ENCODE measurements around the gene AZU1. TPM values are rescaled to one million over a fixed set of nuclear protein-coding genes. Genes with fewer than 3 reads are reported as not detected.

AZU1 gene, protein sequence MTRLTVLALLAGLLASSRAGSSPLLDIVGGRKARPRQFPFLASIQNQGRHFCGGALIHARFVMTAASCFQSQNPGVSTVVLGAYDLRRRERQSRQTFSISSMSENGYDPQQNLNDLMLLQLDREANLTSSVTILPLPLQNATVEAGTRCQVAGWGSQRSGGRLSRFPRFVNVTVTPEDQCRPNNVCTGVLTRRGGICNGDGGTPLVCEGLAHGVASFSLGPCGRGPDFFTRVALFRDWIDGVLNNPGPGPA
- total RNA-seq (2014; rRNA removed; shearing (Covaris generic)) (not detected in 2 replicates), polyA plus RNA-seq (2016; fragmentation: Nextera tagmentation; extraction: Ambion mirVana) (not detected in 2 replicates)

DNA sequence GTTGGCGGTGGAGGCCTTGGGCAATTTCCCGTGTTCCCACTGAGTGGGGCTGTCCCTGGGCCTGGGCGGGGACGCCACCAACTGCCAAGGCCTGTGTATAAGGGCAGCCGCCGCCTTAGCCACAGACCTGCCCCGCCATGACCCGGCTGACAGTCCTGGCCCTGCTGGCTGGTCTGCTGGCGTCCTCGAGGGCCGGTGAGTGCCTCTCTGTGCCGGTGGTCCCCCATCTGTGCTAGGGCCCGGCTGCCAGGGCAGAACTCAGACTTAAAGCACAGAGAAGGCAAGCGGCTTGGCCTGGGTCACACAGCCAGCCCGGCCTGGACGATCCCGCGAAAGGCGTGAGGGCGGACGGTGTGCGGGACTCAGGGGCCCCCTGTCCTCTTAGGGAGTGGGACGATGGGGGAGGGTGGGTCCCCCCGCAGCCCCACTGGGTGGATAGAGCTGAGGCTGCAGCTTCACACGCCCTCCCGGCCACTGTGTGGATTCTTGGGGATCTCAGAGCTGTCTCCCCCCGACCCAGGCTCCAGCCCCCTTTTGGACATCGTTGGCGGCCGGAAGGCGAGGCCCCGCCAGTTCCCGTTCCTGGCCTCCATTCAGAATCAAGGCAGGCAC lies at the start of gene AZU1:
Gene AZU1, plus strand, starts transcription at position 128 of the 612 bp plus-strand sequence. Its CDS starts 10 bp downstream, at position 138.
- WGBS, 2 experiments (ENCODE audit: low coverage in 1 of 2, low lambda C conversion rate in 2 of 2, missing lambda C conversion rate in 2 of 2) = 40 to 44% methylated on average over 30 to 32 of the region's 33 CpGs
- no peaks in the 10 kb centered on the region for H3K36me3 ChIP-seq (ENCODE audit: low read depth)
- no peaks in the 10 kb centered on the region for H3K9me3 ChIP-seq (ENCODE audit: low read depth)
- H3K4me1 ChIP-seq (ENCODE audit: insufficient read depth) = no peaks in the 10 kb centered on the region
- H3K4me3 ChIP-seq = no peak within 1 kb of the TSS
- no peaks in the 10 kb centered on the region for H3K79me2 ChIP-seq (ENCODE audit: insufficient read depth)
- in situ Hi-C loops (cut with MboI) = no loop called here
- no peaks in the 10 kb centered on the region for H3K9me2 ChIP-seq (ENCODE audit: insufficient read depth)
- no peak for DNase-seq
- H3K9ac ChIP-seq = no peak within 1 kb of the TSS
- H3K27me3 ChIP-seq (replicated peaks; ENCODE audit: insufficient read depth) = no peaks in the 10 kb centered on the region; the same call in 1 of the 2 replicates
- H3F3A ChIP-seq (ENCODE audit: insufficient read depth) = no peaks in the 10 kb centered on the region
- TF ChIP-seq EZH2 (IDR thresholded peaks at IDR 0.05; ENCODE audit: insufficient read depth, poor library complexity, severe bottlenecking) (no peak), EZH2phosphoT487 (IDR thresholded peaks at IDR 0.05; ENCODE audit: insufficient read depth, low read depth) (no peak)
- H3K4me2 ChIP-seq (ENCODE audit: unreplicated experiment) = no peak within 1 kb of the TSS
- H4K20me1 ChIP-seq (ENCODE audit: insufficient read depth) = no peaks in the 10 kb centered on the region
- no peak within 1 kb of the TSS for H3K27ac ChIP-seq
- H2AFZ ChIP-seq = no peak within 1 kb of the TSS

- H2AFZ ChIP-seq = peak overlapping the region; percentile 79
- in situ Hi-C loops (cut with MboI) = loop anchor here (10.0 kb wide), 1 partner anchor 206 kb away; the partner anchor contains the start of gene WDR18
- H3K4me2 ChIP-seq (ENCODE audit: unreplicated experiment) = peak overlapping the region; percentile 29
Measured at GRCh38 chr19:778910-779653, 48.6 kb upstream of the AZU1 start.

DNA sequence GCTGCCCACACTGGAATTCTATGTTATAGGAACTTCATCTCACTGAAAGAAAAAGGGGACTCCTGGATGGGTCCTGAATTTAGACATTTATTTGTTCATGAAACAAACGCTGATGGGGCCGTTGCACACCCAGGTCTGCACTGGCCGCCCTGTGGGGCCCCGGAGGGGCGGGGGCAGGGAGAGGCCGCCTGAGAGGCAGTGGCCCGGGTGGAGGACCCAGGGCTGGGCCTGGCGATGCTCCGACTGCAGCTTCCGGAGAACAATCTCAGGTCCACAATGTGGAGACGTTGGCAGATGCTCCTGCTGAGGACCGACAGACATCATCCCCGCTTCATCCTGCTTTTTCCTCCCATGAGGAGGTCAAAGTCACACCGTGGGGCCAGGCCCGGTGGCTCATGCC lies 46.7 kb upstream of the AZU1 start:
- peaks cover 17% of the 10 kb centered on the region for H3K4me1 ChIP-seq (ENCODE audit: insufficient read depth)
- no peak overlapping the region for H2AFZ ChIP-seq
- TF ChIP-seq EZH2phosphoT487 (IDR thresholded peaks at IDR 0.05; ENCODE audit: insufficient read depth, low read depth) = no peak
- TF ChIP-seq EZH2 (IDR thresholded peaks at IDR 0.05; ENCODE audit: insufficient read depth, poor library complexity, severe bottlenecking) = no peak
- no peaks in the 10 kb centered on the region for H3K9me2 ChIP-seq (ENCODE audit: insufficient read depth)
- no peak overlapping the region for H3K4me3 ChIP-seq
- no peaks in the 10 kb centered on the region for H3K36me3 ChIP-seq (ENCODE audit: low read depth)
- no peak overlapping the region for H3K9ac ChIP-seq
- H3K9me3 ChIP-seq (ENCODE audit: low read depth) = no peaks in the 10 kb centered on the region
- no peaks in the 10 kb centered on the region for H3F3A ChIP-seq (ENCODE audit: insufficient read depth)
- no peaks in the 10 kb centered on the region for H4K20me1 ChIP-seq (ENCODE audit: insufficient read depth)
- H3K79me2 ChIP-seq (ENCODE audit: insufficient read depth) = no peaks in the 10 kb centered on the region
- no peak overlapping the region for H3K4me2 ChIP-seq (ENCODE audit: unreplicated experiment)
- no peaks in the 10 kb centered on the region for H3K27me3 ChIP-seq (replicated peaks; ENCODE audit: insufficient read depth)
- no peak overlapping the region for H3K27ac ChIP-seq
- in situ Hi-C loops (cut with MboI) = no loop called here
- DNase-seq = no peak
- WGBS, 2 experiments (ENCODE audit: low coverage in 1 of 2, low lambda C conversion rate in 2 of 2, missing lambda C conversion rate in 2 of 2) = 92 to 94% methylated on average over 15 of the region's 15 CpGs

More at GRCh38 chr19:778910-779653, 48.6 kb upstream of the AZU1 start:
- 19 to 21% methylated on average over 35 to 36 of the region's 36 CpGs for WGBS, 2 experiments (ENCODE audit: low coverage in 1 of 2, low lambda C conversion rate in 2 of 2, missing lambda C conversion rate in 2 of 2)
- Histone ChIP-seq H4K20me1 (ENCODE audit: insufficient read depth) (no peaks in the 10 kb centered on the region), H3K9me2 (ENCODE audit: insufficient read depth) (no peaks in the 10 kb centered on the region), H3K36me3 (ENCODE audit: low read depth) (no peaks in the 10 kb centered on the region), H3K4me1 (ENCODE audit: insufficient read depth) (peaks cover 17% of the 10 kb centered on the region), H3K9me3 (ENCODE audit: low read depth) (no peaks in the 10 kb centered on the region), H3K79me2 (ENCODE audit: insufficient read depth) (no peaks in the 10 kb centered on the region), H3F3A (ENCODE audit: insufficient read depth) (no peaks in the 10 kb centered on the region), H3K4me3 (no peak overlapping the region), H3K27me3 (replicated peaks; ENCODE audit: insufficient read depth) (no peaks in the 10 kb centered on the region), H3K27ac (peak overlapping the region; percentile 72), H3K9ac (peak overlapping the region; percentile 71)
- DNase-seq = peak; percentile 96
- TF ChIP-seq EZH2 (IDR thresholded peaks at IDR 0.05; ENCODE audit: insufficient read depth, poor library complexity, severe bottlenecking) = no peak
- no peak for TF ChIP-seq EZH2phosphoT487 (IDR thresholded peaks at IDR 0.05; ENCODE audit: insufficient read depth, low read depth)

- Histone ChIP-seq H3K4me1 (ENCODE audit: insufficient read depth) (peaks cover 17% of the 10 kb centered on the region), H3K9ac (peak overlapping the region; percentile 28; the same call in 1 of the 2 replicates), H3K36me3 (ENCODE audit: low read depth) (no peaks in the 10 kb centered on the region), H4K20me1 (ENCODE audit: insufficient read depth) (no peaks in the 10 kb centered on the region), H3K9me3 (ENCODE audit: low read depth) (no peaks in the 10 kb centered on the region), H3K4me2 (ENCODE audit: unreplicated experiment) (peak overlapping the region; percentile 71), H3F3A (ENCODE audit: insufficient read depth) (no peaks in the 10 kb centered on the region), H3K4me3 (no peak overlapping the region; the same call in 1 of the 2 replicates), H2AFZ (peak overlapping the region; percentile 78), H3K9me2 (ENCODE audit: insufficient read depth) (no peaks in the 10 kb centered on the region), H3K27me3 (replicated peaks; ENCODE audit: insufficient read depth) (no peaks in the 10 kb centered on the region), H3K79me2 (ENCODE audit: insufficient read depth) (no peaks in the 10 kb centered on the region), H3K27ac (no peak overlapping the region)
- in situ Hi-C loops (cut with MboI) = no loop called here
- no peak for TF ChIP-seq EZH2 (IDR thresholded peaks at IDR 0.05; ENCODE audit: insufficient read depth, poor library complexity, severe bottlenecking)
- TF ChIP-seq EZH2phosphoT487 (IDR thresholded peaks at IDR 0.05; ENCODE audit: insufficient read depth, low read depth) = no peak
- WGBS, 2 experiments (ENCODE audit: low coverage in 1 of 2, low lambda C conversion rate in 2 of 2, missing lambda C conversion rate in 2 of 2) = 92 to 94% methylated on average over 17 to 19 of the region's 19 CpGs
- no peak for DNase-seq
Measured at GRCh38 chr19:781800-782184, 45.8 kb upstream of the AZU1 start.
